ENCODE data around the gene IQGAP2.

DNA sequence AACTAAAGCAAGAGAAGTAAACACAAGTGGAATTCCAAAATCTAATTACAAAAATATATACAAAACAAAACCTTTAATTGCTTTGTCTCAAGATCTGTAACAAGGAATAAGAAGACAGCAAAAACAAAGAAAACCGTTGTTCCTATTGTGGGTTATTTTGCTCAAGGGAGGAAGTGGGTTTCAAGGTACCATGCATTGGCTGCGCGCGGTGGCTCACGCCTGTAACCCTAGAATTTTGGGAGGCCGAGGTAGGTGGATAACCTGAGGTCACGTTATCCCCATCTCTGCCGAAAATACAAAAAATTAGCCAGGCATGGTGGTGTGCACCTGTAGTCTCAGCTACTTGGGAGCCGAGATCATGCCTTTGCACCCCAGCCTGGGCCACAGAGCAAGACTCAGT, 12.1 kb upstream of the IQGAP2 start:
- TF ChIP-seq GATA2 (IDR thresholded peaks at IDR 0.05; ENCODE audit: low read depth, low read length) (no peak), GATA3 (IDR thresholded peaks at IDR 0.05; ENCODE audit: low read depth, low read length) (no peak)

Data from SH-SY5Y (cell line).